Iris pigment epithelial cell (primary cell): ENCODE measurements around the gene RALGAPA2.
"Not testable (repeated sequence)": the region's sequence is repeated elsewhere in the genome, so short reads cannot be mapped to it uniquely, and the experiment has no call there.

Experiments
- DNase-seq: peaks from one replicate; pipeline ENCODE4 v3.0.0-alpha.2; 2011; ENCODE audit warnings: low read depth

Gene RALGAPA2

GRCh38 chr20:20573797-20574196 lies 138.6 kb downstream of the RALGAPA2 start:
- DNase-seq = no peak

GRCh38 chr20:20571068-20571780 lies 141.2 kb downstream of the RALGAPA2 start:
- no peak for DNase-seq

GRCh38 chr20:20568604-20569205 lies 143.7 kb downstream of the RALGAPA2 start:
- peak; percentile 46 for DNase-seq

DNA sequence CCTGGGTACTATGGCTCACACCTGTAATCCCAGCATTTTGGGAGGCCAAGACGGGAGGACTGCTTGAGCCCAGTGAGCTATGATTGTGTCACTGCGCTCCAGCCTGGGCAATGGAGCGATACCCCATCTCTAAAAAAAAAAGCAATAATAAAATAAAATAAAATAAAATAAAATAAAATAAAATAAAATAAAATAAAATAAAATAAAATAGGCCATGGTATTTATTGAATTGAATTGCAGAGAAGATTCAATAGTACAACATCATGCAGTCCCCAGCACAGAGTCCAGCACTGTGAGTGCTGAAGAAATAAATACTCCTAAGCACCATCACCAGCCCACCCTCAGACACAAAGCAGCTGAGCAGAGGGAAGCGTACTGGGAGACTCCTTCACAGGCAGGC lies 144.7 kb downstream of the RALGAPA2 start:
- DNase-seq = no peak

DNA sequence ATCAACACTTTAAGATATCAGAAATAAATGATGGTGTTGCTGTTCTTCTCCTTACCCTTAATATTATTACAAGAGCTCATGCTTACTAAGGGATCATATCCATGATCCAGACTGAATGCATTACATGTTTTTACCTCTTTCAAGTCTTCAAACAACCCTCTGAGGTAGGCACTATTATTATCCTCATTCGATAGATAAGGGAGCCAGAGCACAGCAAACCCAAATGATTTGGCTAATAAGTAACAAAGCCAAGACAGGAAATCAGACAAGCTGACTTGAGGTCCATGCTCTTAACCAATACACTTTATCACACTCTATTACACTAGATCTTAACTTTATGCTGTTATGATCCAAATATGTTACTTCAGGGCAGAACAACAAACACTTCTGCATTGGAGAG lies 145.9 kb downstream of the RALGAPA2 start:
- no peak for DNase-seq

GRCh38 chr20:20564279-20564678 lies 148.2 kb downstream of the RALGAPA2 start:
- no peak for DNase-seq

DNA sequence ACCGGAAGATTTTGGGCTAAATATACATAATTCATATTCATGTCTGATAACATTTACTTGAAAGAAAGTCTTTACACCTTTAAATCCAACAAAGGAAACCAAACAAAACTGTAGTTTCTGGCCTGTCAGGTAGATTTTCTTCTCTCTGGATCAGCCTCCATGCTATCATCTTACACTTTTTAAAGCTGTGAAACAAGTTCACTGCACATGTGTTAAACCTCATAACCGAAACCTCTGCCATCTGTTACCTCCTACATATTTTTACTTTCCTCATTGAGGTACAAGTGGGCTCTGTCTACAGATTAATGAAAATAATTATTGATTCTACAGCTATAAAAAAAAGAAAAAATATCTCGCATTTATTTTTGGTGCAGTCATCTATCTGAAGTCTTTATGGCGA lies 149.9 kb downstream of the RALGAPA2 start:
- DNase-seq = no peak

DNA sequence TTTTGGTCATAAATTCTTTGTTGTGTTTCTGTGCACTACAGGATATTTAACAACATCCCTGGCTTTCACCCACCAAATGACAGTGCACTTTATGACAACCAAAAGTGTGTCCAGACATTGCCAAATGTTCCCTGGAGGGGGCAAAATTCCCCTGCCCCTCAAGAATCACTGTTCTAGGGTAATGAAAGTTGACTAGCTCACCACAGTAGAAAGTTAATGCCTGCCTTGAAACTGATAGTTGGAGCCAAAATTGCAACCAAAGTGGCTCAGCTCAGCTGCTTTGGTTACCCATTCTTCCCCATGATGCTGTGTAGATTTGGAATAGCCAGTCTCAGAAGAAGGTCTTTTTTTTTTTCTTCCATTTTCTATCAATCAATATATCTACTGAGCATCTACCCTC lies 150.6 kb downstream of the RALGAPA2 start:
- DNase-seq = no peak

DNA sequence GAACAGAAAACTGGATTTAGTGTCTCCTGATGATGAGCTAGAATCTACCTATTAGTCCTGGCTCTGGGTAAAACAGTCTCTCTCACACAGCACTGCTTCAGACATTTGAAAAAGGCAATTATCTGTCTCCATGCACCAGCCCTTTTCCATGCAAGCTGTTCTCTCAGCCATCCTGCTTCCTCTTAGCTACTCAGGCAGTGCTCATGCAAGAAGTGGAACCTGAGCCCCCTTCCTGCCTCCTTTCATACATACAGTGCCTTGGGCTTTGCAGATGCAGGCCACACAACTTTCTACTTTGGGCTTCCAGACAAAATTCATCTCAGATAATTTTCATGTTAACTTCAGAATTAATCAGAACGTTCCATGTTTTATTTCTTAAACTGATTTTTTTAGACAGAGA lies 151.3 kb downstream of the RALGAPA2 start:
- no peak for DNase-seq

- no peak for DNase-seq
Measured at GRCh38 chr20:20557406-20557805, 155.0 kb downstream of the RALGAPA2 start.

DNA sequence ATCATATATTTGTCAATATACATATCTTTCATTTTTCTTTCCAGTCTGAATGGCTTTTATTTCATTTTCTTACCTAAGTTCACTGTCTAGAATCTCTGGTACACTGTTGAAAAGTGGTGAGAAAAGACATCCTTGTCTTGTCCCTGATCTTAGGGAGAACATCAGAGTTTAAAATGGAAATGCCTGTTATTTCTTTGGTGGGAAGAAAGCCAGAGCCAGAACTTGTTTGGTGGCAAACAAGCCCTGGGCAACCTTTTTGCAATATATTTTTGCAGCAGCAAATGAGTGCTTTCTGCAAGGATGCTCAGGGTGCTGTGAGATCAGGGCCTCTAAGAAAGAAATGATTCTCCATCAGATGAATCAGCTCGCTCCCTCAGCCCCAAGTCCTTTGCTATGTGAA lies 156.6 kb downstream of the RALGAPA2 start:
- DNase-seq = no peak

GRCh38 chr20:20554951-20555350 lies 157.5 kb downstream of the RALGAPA2 start:
- no peak for DNase-seq

- DNase-seq = no peak
Measured at GRCh38 chr20:20553541-20553940, 158.9 kb downstream of the RALGAPA2 start.

- no peak for DNase-seq
Measured at GRCh38 chr20:20552076-20552475, 160.4 kb downstream of the RALGAPA2 start.

DNA sequence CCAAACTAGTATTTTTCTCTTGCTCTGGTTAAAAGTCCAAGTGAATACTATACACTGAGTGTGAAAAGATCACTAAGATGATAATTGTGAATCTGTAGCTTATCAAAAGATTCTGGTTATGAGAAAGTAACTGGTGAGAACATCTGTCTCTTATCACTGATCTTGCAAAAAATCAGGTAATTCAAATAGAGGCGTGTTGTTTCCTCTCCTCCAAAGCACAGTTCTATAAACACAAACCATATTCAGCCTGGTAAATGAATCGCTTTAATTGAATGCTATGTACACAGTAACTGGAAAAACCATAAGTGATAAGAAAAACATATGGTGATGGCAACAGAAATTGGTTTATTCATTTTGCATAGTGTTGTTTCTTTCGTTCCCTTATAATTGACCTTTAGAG lies 161.0 kb downstream of the RALGAPA2 start:
- no peak for DNase-seq

DNA sequence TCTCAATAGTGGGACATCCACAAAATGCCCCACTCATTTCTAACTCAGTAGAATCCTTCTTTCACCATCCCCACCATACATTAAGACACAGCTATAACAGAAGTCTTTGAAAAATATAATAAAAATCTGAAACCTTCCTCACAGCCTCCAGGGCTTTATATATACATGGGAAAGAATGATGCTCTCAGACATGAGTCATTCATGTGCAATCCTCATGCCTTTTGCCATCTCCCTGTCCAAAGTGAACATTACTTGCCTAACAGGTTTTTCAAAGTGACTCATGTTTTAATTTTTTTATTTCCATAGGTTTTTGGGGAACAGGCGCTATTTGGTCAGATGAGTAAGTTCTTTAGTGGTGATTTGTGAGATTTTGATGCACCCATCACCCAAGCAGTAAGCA lies 162.7 kb downstream of the RALGAPA2 start:
- DNase-seq = peak; percentile 88

- DNase-seq = peak; percentile 2
Measured at GRCh38 chr20:20549267-20549612, 163.2 kb downstream of the RALGAPA2 start.

DNA sequence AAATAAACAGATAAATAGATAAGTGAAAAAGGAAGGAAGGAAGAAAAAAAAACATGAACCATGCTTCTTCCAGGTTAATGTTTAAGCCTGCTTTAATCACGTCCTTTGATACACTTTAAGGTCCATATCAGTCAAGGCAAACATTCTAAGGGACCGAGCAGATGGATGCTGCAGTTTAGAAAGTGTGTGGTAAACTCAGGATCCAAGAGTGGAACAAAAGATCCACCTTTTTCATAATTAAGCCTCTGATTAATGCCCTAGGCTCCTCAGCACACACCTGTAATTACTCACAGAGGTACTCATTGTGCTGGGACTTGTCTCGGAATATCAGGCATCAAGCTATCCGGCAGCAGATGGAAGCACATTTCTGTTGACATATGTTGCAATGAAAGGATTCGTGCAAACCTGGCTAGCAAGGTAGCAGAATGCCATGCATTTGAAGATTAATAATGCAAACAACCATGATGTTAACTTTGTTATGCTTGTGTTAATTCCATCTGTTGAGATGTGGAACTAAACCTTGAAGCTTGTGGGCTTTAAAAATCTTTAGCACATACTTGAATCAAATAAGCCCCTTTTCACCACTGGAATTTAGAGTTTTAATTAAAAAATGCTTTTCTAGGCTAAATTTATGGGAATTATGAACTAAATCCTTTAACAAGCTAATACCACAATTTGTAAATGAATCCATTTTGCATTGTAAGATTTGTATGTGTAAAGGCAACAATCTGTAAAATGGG lies 163.7 kb downstream of the RALGAPA2 start:
- no peak for DNase-seq

- no peak for DNase-seq
Measured at GRCh38 chr20:20547876-20548266, 164.6 kb downstream of the RALGAPA2 start.

- peak; percentile 5 for DNase-seq
Measured at GRCh38 chr20:20547221-20547875, 165.1 kb downstream of the RALGAPA2 start.

GRCh38 chr20:20546402-20546801 lies 166.0 kb downstream of the RALGAPA2 start:
- DNase-seq = no peak

GRCh38 chr20:20543348-20543747 lies 169.1 kb downstream of the RALGAPA2 start:
- not testable (repeated sequence) for DNase-seq
